NCI-H460 (cell line): ENCODE data around the gene C18orf32. TPM values are rescaled to one million over a fixed set of nuclear protein-coding genes. Genes with fewer than 3 reads are reported as not detected.
"Not testable (repeated sequence)": the region's sequence is repeated elsewhere in the genome, so short reads cannot be mapped to it uniquely, and the experiment has no call there.

Source experiments
- DNase-seq: peaks from one replicate; pipeline ENCODE4 v3.0.0-alpha.2; 2016; ENCODE audit warnings: low read depth; ENCODE audit errors: extremely low read depth
- total RNA-seq: library from RNA; depleted of rRNA; stranded (reverse); fragments of >200 nt; shearing (Covaris generic); gene quantifications from 2 replicates; pipeline ENCODE4 v1.2.3, GENCODE V29; 2014

Gene C18orf32
- total RNA-seq, 1 experiment from 2014 or later = 65.5 TPM

- not testable (repeated sequence) for DNase-seq
These were observed 19.4 kb upstream of the C18orf32 start for GRCh38 chr18:49506438-49506837.

GRCh38 chr18:49503931-49504330 lies 16.9 kb upstream of the C18orf32 start:
- no peak for DNase-seq

DNA sequence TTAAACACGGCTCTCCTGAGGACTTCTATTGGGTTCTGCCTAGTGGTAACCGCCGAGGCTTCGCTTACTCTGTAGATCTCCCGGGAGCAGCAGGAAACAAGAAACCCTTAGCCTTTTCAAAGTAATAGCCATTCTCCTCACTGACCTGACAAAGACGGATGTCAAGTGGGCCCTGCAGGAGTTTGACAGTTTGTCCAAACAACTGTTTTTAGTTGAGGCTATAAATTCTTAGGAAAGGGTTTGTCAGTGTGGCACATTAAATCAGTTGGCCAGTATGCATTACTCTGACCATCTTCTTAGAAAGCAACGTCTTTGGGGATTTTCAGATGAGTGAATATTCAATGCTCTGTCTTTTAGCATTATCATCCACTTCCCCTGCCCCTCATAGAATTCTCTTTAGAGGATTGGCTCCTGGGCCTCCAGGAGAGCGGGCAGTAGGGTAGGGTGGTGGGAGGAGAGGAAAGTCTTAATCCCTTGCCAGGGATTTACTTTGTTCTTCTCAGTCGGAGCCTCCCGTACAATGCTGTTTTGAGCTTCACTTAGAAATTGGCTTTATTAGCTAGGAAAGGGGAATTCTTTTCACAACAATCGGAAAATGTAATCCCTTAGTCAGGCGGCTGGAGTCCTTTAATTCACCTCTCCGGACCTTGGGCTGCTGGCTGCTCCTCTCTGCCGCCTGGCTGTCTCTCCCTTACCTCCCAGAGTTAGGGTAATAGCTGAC lies 13.3 kb upstream of the C18orf32 start:
- no peak for DNase-seq

GRCh38 chr18:49499046-49499637 lies 12.1 kb upstream of the C18orf32 start:
- DNase-seq = no peak

- no peak for DNase-seq
These were observed 8.4 kb upstream of the C18orf32 start for GRCh38 chr18:49495480-49495879.

DNA sequence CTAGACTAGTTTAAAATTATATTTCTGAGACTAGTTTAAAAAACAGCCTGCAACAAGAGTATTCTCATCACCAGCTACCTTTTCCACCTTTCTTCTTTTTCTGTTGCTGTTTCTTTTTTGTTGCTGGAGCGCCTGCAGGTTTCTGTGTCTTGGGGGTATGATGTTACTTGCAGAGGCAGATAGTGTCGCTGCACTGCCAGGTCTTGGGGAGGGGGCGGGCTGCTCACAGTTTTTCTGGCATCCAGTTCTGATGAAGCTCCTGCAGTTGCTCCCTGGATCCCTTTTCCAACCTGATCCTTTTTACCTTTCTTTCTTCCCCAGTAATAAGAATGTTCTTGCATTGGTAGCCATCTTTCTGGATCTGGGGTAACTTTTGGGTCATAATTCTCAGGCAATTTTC lies 8.0 kb upstream of the C18orf32 start:
- no peak for DNase-seq

GRCh38 chr18:49494660-49495059 lies 7.6 kb upstream of the C18orf32 start:
- no peak for DNase-seq

DNA sequence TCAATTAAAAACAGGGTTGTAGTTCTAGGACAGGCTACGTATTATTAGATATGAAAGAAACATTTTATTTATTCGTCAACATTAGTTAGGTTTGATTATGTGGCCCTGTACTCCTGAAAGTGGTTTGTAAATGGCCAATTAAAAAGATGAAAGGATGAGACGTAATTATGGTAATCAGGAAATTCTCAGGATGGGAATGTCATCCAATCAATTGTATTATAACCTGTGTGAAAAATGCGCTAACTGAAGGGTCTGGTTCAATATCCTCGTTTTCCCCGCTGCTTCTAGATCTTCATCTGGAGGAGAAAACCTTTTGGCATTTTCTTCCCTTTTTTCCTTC lies 5.6 kb upstream of the C18orf32 start:
- DNase-seq = no peak

DNA sequence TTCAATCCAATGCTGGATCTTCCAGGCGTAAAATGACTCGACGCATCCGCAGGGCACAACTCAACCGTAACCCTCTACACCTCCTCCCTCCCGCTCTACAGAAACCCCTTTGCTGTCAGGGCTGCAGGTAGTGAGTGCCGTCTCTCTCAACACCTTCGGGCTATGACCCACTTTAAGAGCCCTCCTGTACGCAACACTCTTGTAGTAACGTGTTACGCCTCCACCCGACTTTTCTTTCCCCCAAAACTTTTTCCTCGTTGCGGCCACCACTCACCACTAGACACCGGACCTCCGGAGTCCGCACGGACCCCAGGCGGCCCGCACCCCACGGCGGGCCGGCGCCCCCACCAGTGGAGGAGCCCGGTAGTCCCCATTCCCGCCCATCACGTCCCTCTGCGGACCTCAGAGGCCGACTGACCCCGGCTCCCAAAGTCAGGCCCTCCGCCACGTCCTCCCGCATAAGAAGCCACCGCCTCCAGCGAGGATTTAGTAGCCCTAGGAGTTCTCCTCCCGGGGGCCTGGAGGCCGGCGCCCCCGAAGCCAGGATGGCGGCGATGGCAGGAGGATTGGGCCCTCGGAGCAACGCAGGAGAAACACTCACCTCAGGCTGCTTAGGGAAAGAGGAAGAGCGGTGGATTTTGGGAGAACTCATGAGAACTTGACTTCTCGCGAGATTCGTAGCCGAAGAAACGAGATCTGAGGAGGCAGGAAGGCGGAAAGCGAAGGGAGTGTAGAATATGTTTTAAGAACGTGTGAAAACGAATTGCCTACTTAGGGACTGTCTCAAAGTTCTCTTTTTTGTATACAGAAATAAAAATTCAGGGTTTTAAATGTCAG lies 5.0 kb upstream of the C18orf32 start, which contains the start of gene RPL17:
TSS of gene RPL17 (minus strand) at position 609 of the 837 bp plus-strand sequence.
- peak; percentile 98 for DNase-seq

DNA sequence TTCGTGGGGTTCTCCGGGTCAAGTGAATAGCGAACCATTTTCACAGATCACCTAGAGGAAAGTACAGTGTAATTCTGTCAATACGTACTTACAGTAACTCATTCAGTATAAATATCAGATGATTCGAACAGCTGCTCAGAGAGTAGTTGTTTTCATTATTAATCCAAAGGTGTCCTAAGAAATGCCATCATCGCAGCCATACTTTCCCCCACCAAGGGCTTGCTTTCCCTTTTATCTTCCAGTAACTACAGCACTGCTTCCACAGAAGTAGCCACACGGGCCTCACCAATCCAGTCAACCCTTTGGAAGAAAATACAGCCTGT lies 4.5 kb upstream of the C18orf32 start:
- DNase-seq = no peak

DNA sequence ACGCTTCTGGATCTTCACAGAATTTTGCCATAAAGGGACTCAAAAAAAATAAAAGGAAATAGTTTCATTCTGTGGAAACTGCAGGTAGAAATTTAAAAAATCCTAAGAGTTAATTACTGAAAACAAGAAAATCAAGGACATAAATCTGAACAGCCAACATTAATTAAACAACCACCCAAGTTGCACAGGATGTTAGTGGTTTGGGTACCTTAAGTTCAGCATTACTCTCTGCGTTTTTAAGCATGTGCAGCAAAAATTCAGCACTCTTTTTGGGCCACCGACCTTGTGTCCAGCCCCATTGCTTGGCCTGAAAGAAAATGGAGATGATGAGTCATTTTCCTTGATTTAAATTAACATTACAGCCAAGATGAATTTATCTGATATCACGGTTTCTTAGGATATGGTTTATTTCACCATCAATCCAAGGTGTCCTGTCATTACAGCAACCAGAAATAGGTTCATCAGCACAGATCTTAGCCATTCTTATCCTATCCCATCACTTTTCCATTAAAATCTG lies 3.3 kb upstream of the C18orf32 start:
- DNase-seq = no peak

DNA sequence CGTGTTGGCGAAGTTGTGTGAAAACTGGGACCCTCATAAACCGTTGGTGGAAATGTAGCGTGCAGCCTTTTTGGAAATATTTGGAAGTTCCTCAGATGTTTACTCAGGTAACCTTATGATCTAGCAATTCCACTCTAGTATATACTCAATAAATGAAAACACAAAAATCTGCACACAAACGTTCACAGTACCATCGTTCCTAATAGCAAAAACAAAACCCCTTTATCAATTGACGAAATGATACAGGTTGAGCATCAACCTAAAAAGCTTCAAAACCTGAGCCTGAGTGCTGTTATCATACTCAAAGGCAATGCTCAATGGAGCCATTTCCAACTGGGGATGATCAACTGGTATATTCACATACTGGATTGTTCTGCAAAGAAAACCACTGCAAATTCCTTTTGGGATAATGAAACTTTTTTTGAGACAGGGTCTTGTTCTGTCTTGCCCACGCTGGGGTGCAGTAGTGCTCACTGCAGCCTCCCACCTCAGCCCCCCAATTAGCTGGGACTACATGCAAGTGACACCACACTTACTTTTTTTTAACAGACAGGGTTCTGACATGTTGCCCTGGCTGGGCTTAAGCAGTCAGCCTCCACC lies 777 bp upstream of the C18orf32 start:
- no peak for DNase-seq

GRCh38 chr18:49486606-49486952 lies 455 bp downstream of the C18orf32 start:
- DNase-seq = no peak

GRCh38 chr18:49486134-49486533 lies 900 bp downstream of the C18orf32 start:
- no peak for DNase-seq

DNA sequence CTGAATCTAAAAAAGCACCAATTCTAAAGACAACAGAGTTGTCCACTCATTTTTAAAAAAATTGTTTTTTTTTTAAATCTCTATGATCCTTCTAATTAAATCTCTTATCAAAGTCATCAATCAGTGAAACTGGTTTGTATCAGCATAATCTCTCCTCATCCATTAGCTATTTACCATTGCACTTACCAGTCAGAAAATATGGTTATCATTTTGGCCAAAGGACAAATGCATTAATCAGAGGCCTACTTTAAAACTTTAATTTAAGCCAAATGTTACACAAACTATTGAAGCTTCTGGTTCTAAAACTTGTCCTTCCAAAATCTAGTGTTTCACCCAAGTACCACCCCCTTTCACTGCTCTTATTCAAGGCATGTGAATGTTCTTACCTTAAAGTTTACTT lies 3.8 kb downstream of the C18orf32 start:
- no peak for DNase-seq

GRCh38 chr18:49481907-49482306 lies 5.1 kb downstream of the C18orf32 start:
- no peak for DNase-seq

DNA sequence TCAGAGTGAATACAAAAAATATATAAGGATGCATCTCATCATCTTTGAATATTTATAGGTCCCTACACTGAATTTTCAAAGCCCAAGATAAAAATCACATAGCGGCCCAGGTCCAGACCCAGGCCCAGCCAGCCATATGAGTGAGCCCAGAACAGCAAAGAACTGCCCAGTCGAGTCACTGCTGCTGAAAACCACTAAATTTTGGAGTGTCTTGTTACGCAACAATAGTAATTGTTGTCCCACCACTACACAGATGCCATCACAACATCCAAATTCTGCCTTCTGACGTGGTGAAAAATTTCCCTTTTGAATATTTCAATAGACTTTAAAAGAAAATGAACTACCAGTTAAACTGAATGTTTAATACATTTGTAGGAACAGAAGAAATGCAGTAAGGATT lies 5.7 kb downstream of the C18orf32 start:
- no peak for DNase-seq

DNA sequence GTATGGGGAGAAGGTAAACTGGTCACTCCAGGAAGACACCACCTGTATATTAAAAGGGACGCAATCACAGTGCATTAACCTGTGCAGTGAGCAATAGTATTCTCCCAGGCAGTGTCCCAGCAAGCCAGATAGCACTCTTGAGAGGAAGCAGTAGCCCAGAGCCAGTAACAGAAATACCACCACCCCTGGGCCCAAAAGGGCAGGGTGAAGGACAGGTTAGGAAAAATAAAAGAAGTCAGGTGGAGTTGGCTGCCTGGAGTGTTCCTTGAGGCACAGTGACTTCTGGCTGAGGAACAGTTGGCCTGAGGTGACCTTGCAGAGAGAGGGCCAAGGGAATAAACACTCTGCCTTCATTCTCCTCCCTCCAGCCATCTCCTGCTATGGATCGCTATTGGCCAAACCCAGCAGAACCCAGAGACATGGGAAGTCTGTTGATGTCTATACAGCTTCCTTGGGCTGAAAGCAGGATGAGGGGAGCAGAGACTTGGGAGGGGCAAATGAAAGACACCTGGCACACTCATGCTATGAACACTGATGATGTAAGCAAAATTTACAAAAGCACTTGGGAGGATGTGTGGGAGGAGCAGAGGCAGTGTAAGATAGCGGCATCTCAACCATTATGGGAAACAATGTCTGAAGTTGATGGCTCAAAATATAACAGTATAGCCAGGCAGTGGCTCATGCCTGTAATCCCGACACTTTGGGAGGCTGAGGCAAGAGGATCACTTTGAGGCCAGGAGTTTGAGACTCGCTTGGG lies 7.5 kb downstream of the C18orf32 start:
- no peak for DNase-seq

GRCh38 chr18:49476664-49477411 lies 10.2 kb downstream of the C18orf32 start:
- DNase-seq = peak; percentile 50

GRCh38 chr18:49474935-49475334 lies 12.1 kb downstream of the C18orf32 start:
- DNase-seq = not testable (repeated sequence)
